ENCODE results near the gene RAET1G.

The RAET1G gene

DNA sequence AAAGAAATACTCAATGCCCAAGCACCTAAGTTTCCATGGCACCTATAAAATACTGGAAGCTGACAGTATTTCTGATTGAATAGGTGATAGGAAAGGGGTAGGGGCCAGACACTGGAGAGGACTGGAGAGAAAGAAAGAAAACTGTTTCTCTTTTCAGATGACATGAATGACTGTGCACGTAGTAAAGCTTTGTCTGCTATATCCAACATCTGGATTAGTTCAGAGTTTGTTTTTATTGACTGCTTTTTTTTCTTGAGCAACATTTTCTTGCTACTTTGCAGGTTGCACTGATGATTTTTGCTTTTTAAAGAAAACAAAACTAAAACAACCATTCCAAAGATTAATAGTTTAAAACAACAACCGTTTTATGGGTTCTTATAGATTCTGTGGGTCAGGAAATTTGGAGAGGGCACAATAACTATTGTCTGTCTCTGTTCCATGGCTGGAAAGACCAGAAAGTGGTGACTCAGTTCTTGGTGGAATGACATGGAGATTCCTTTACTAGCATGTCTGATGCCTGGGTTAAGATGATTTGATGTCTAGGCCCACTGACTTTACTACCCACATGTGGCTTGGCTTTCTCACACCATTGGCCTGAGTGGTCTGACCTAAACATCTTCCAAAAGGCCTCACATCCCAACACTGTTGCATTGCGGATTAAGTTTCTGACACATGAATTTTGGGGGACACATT, 46.5 kb downstream of the RAET1G start:
- FAIRE-seq (no peak), DNase-seq (ENCODE audit: extremely low spot score, insufficient read length, low read depth) (no peak)

DNA sequence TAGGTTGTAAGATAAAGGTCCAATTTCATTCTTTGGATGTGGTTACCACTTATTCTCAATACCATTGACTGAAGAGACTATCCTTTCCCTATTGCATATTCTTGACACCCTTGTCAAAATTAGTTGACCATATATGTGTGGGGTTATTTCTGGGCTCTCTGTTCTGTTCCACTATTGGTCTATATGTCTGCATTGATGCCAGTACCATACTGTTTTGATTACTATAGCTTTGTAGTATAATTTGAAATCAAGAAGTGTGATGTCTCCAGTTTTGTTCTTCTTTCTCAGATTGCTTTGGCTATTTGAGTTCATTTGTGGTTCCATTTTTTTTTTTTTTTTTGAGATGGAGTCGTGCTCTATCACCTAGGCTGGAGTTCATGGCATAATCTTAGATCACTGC, 50.7 kb downstream of the RAET1G start:
- DNase-seq (ENCODE audit: extremely low spot score, insufficient read length, low read depth) (no peak), FAIRE-seq (no peak)

DNA sequence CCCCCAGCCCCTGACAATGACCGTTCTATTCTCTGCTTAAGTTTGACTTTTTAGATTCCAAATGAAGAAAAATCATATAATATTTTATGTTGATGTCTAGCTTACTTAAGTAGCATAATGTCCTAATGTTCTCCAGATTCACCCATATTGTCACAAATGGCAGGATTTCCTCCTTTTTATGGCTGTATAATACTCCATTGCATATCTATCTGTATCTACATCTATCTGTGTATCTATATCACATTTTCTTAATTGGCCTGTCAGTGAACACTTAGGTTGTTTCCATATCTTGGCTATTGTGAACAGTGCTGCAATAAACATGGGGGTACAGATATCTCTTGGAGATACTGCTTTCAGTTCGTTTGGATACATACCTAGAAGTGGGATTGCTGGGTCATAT, 51.7 kb downstream of the RAET1G start:
- FAIRE-seq = no peak
- no peak for DNase-seq (ENCODE audit: extremely low spot score, insufficient read length, low read depth)

DNA sequence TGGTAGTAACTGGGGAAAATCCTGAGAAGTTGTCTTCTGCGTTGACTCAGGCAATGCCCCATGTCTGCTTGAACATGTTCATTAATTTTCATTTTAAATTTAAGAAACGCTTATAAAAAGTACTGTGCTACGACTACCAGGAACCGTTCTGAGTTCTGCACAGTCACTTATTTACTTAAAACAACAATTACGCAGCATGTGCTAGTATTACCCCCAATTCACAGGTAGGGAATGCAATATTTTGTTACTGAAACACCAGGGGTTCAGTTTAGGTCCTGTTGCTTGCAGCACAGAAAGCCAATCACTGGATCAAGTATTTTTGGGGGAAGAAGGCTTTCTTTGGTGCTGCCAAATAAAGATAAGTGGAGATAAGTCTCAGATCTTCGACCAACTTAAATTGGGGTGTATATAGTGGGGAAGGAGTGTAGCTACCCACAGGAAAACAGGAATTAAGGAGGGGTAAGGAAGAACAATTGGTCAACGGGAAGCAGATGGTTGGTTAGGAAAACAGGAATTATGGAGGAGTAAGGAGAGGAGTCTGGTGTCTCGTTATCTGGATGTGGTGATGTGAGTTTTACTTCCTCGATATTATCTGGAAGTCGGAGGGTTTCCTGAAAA, 53.5 kb downstream of the RAET1G start:
- DNase-seq (ENCODE audit: extremely low spot score, insufficient read length, low read depth) (no peak), FAIRE-seq (no peak)

DNA sequence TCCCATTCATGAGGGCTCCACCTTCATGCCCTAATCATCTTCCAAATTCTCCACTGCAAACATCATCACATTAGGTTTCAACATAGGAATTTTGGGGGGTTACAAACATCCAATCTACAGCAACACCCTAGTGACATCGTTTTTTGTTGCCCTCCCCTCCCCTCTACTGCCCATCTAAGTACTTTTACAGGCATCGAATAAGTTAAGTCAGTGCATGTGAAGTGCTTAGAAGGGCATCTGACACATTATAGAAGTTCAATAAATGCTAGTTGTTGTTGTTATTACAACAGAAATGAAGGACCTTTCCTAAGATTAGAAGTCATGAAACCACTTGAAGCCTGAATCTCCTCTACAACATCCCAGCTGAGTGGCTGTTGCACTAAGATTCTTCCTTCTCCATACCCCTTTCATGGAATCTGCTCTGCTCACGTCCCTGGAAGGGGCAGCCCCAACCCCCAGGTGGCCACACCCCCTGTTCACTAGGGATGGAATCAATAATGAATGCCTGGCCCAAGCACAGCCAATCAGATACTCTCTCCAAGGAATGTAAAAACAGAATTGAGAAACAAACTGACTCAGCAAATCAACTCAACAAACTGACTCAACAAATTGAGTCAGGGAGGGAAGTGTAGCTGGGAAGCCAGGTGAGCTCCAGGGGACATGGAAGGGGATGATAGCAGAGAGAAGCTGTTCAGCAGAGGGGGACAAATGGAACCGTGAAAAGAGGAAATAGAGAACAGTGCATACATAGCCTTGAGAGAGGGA, 54.9 kb downstream of the RAET1G start:
- FAIRE-seq (no peak), DNase-seq (ENCODE audit: extremely low spot score, insufficient read length, low read depth) (no peak)
